ENCODE results near the gene OOEP.
"Not testable (repeated sequence)": the region's sequence is repeated elsewhere in the genome, so short reads cannot be mapped to it uniquely, and the experiment has no call there.

OOEP gene

GRCh38 chr6:73369563-73369962, at the start of gene OOEP:
TSS of gene OOEP (minus strand) at chr6:73369897. CDS start at chr6:73369792, 105 bp downstream.
- H3K4me3 Mint-ChIP-seq = no peak within 1 kb of the TSS
- no peaks in the 10 kb centered on the region for H3K4me1 Mint-ChIP-seq (ENCODE audit: low read depth)
- no peaks in the 10 kb centered on the region for H3K9me3 Mint-ChIP-seq
- H3K36me3 Mint-ChIP-seq (ENCODE audit: low read depth) = no peaks in the 10 kb centered on the region
- no peaks in the 10 kb centered on the region for H3K27me3 Mint-ChIP-seq
- intact Hi-C loops (cut with micrococcal nuclease) = no loop called here
- no peak within 1 kb of the TSS for H3K27ac Mint-ChIP-seq

GRCh38 chr6:73418081-73418741, 48.5 kb upstream of the OOEP start:
- Mint-ChIP-seq H3K4me3 (no peak overlapping the region), H3K27ac (no peak overlapping the region), H3K27me3 (no peaks in the 10 kb centered on the region), H3K9me3 (no peaks in the 10 kb centered on the region), H3K36me3 (ENCODE audit: low read depth) (peaks cover 68% of the 10 kb centered on the region), H3K4me1 (ENCODE audit: low read depth) (peaks cover 7% of the 10 kb centered on the region)
- intact Hi-C loops (cut with micrococcal nuclease) = no loop called here

- Mint-ChIP-seq H3K4me1 (ENCODE audit: low read depth) (no peaks in the 10 kb centered on the region), H3K27me3 (no peaks in the 10 kb centered on the region), H3K9me3 (no peaks in the 10 kb centered on the region), H3K36me3 (ENCODE audit: low read depth) (peaks cover 43% of the 10 kb centered on the region), H3K4me3 (no peak overlapping the region), H3K27ac (no peak overlapping the region)
- intact Hi-C loops (cut with micrococcal nuclease) = no loop called here
Observed at GRCh38 chr6:73413102-73413501, 43.4 kb upstream of the OOEP start.

GRCh38 chr6:73409395-73409794, 39.7 kb upstream of the OOEP start:
- Mint-ChIP-seq H3K9me3 (no peaks in the 10 kb centered on the region), H3K4me1 (ENCODE audit: low read depth) (no peaks in the 10 kb centered on the region)
- intact Hi-C loops (cut with micrococcal nuclease) = no loop called here

GRCh38 chr6:73400656-73401055, 31.0 kb upstream of the OOEP start:
- Mint-ChIP-seq H3K27me3 (no peaks in the 10 kb centered on the region), H3K9me3 (no peaks in the 10 kb centered on the region), H3K4me1 (ENCODE audit: low read depth) (no peaks in the 10 kb centered on the region), H3K27ac (no peak overlapping the region), H3K4me3 (no peak overlapping the region), H3K36me3 (ENCODE audit: low read depth) (no peaks in the 10 kb centered on the region)
- intact Hi-C loops (cut with micrococcal nuclease) = no loop called here

More at GRCh38 chr6:73409395-73409794, 39.7 kb upstream of the OOEP start:
- Mint-ChIP-seq H3K4me3 (no peak overlapping the region), H3K27me3 (no peaks in the 10 kb centered on the region), H3K27ac (no peak overlapping the region), H3K36me3 (ENCODE audit: low read depth) (peaks cover 9% of the 10 kb centered on the region)

- H3K4me3 Mint-ChIP-seq = no peak overlapping the region
- peaks cover 6% of the 10 kb centered on the region for H3K36me3 Mint-ChIP-seq (ENCODE audit: low read depth)
- peaks cover 4% of the 10 kb centered on the region for H3K4me1 Mint-ChIP-seq (ENCODE audit: low read depth)
- intact Hi-C loops (cut with micrococcal nuclease) = no loop called here
- H3K27ac Mint-ChIP-seq = no peak overlapping the region
- H3K27me3 Mint-ChIP-seq = peaks cover 4% of the 10 kb centered on the region
- peaks cover 8% of the 10 kb centered on the region for H3K9me3 Mint-ChIP-seq
Observed at GRCh38 chr6:73395875-73396274, 26.2 kb upstream of the OOEP start.

- Mint-ChIP-seq H3K27ac (peak within 1 kb of the TSS; percentile 89), H3K4me3 (peak within 1 kb of the TSS; percentile 81), H3K27me3 (peaks cover 4% of the 10 kb centered on the region), H3K36me3 (ENCODE audit: low read depth) (peaks cover 6% of the 10 kb centered on the region), H3K4me1 (ENCODE audit: low read depth) (peaks cover 4% of the 10 kb centered on the region), H3K9me3 (peaks cover 8% of the 10 kb centered on the region)
- intact Hi-C loops (cut with micrococcal nuclease) = no loop called here
Observed at GRCh38 chr6:73394577-73395354, 25.1 kb upstream of the OOEP start, which contains the start of gene DDX43. TSS of gene DDX43 (plus strand) at chr6:73394828. CDS start at chr6:73394906, 78 bp downstream.

GRCh38 chr6:73393278-73393677, 23.6 kb upstream of the OOEP start:
- peaks cover 8% of the 10 kb centered on the region for H3K9me3 Mint-ChIP-seq
- intact Hi-C loops (cut with micrococcal nuclease) = no loop called here
- H3K36me3 Mint-ChIP-seq (ENCODE audit: low read depth) = peaks cover 6% of the 10 kb centered on the region
- no peak overlapping the region for H3K4me3 Mint-ChIP-seq
- peaks cover 4% of the 10 kb centered on the region for H3K27me3 Mint-ChIP-seq
- peaks cover 17% of the 10 kb centered on the region for H3K4me1 Mint-ChIP-seq (ENCODE audit: low read depth)
- no peak overlapping the region for H3K27ac Mint-ChIP-seq

GRCh38 chr6:73392188-73392587, 22.5 kb upstream of the OOEP start:
- H3K27ac Mint-ChIP-seq; H3K36me3 Mint-ChIP-seq (ENCODE audit: low read depth); intact Hi-C loops (cut with micrococcal nuclease); H3K9me3 Mint-ChIP-seq; H3K4me3 Mint-ChIP-seq; H3K27me3 Mint-ChIP-seq: not testable (repeated sequence)
- H3K4me1 Mint-ChIP-seq (ENCODE audit: low read depth) = peaks cover 18% of the 10 kb centered on the region

- Mint-ChIP-seq H3K4me3 (no peak overlapping the region), H3K27me3 (peaks cover 4% of the 10 kb centered on the region), H3K4me1 (ENCODE audit: low read depth) (peaks cover 18% of the 10 kb centered on the region), H3K9me3 (peaks cover 8% of the 10 kb centered on the region), H3K27ac (no peak overlapping the region), H3K36me3 (ENCODE audit: low read depth) (peaks cover 6% of the 10 kb centered on the region)
- intact Hi-C loops (cut with micrococcal nuclease) = no loop called here
Observed at GRCh38 chr6:73391675-73392074, 22.0 kb upstream of the OOEP start.

GRCh38 chr6:73389854-73390253, 20.2 kb upstream of the OOEP start:
- Mint-ChIP-seq H3K27me3 (peaks cover 1% of the 10 kb centered on the region), H3K4me1 (ENCODE audit: low read depth) (peaks cover 17% of the 10 kb centered on the region), H3K9me3 (peaks cover 4% of the 10 kb centered on the region), H3K4me3 (no peak overlapping the region), H3K36me3 (ENCODE audit: low read depth) (peaks cover 4% of the 10 kb centered on the region), H3K27ac (no peak overlapping the region)
- intact Hi-C loops (cut with micrococcal nuclease) = loop anchor here (5.0 kb wide), 1 partner anchor 103 kb away; no protein-coding TSS in a partner anchor

- H3K27ac Mint-ChIP-seq = peak overlapping the region; percentile 84
- intact Hi-C loops (cut with micrococcal nuclease) = loop anchor here (5.0 kb wide), 1 partner anchor 102 kb away; no protein-coding TSS in a partner anchor
Observed at GRCh38 chr6:73388800-73389512, 19.3 kb upstream of the OOEP start.

GRCh38 chr6:73388433-73388799, 18.7 kb upstream of the OOEP start:
- Mint-ChIP-seq H3K27me3 (no peaks in the 10 kb centered on the region), H3K4me1 (ENCODE audit: low read depth) (peaks cover 14% of the 10 kb centered on the region), H3K4me3 (peak overlapping the region; percentile 79), H3K27ac (peak overlapping the region; percentile 84), H3K9me3 (no peaks in the 10 kb centered on the region), H3K36me3 (ENCODE audit: low read depth) (no peaks in the 10 kb centered on the region)
- intact Hi-C loops (cut with micrococcal nuclease) = loop anchor here (5.0 kb wide), 1 partner anchor 101 kb away; no protein-coding TSS in a partner anchor

More at GRCh38 chr6:73388800-73389512, 19.3 kb upstream of the OOEP start:
- no peaks in the 10 kb centered on the region for H3K27me3 Mint-ChIP-seq
- H3K4me3 Mint-ChIP-seq = peak overlapping the region; percentile 79
- H3K9me3 Mint-ChIP-seq = no peaks in the 10 kb centered on the region
- H3K4me1 Mint-ChIP-seq (ENCODE audit: low read depth) = peaks cover 14% of the 10 kb centered on the region
- no peaks in the 10 kb centered on the region for H3K36me3 Mint-ChIP-seq (ENCODE audit: low read depth)
